Neural cell (in vitro differentiated cells): ENCODE data around the gene NEU2. TPM values are rescaled to one million over a fixed set of nuclear protein-coding genes. Genes with fewer than 3 reads are reported as not detected.

Source experiments
- H2AFZ ChIP-seq: fragments of 200-600, 300-800 bp; sonication (generic), shearing (Covaris generic); 2 replicates; pipeline ENCODE4 v1.6.0; 2014; ENCODE audit warnings: low read depth, mild to moderate bottlenecking, antibody characterized with exemption, low read length, moderate library complexity
- H3F3A ChIP-seq: fragments of 200-600 bp; shearing (Covaris generic); 2 replicates; pipeline ENCODE4 v1.6.1; 2016; ENCODE audit warnings: mild to moderate bottlenecking, moderate library complexity, mixed read lengths, antibody characterized with exemption, low read length; ENCODE audit not compliant: insufficient read depth, poor library complexity, severe bottlenecking
- H3K27ac ChIP-seq: fragments of 200-600, 300-800 bp; sonication (generic), shearing (Covaris generic); 2 replicates; pipeline ENCODE4 v1.5.1; 2014; ENCODE audit warnings: mild to moderate bottlenecking, low read length, moderate library complexity
- H3K27me3 ChIP-seq: fragments of 300-800, 200-600 bp; sonication (generic), shearing (Covaris generic); 2 replicates; pipeline ENCODE4 v1.6.0; 2014; ENCODE audit warnings: mild to moderate bottlenecking, low read depth, low read length, moderate library complexity; ENCODE audit not compliant: insufficient read depth
- H3K36me3 ChIP-seq: fragments of 300-800, 200-600 bp; sonication (generic), shearing (Covaris generic); 2 replicates; pipeline ENCODE4 v1.5.1; 2014; ENCODE audit warnings: mild to moderate bottlenecking, antibody characterized with exemption, low read length, moderate library complexity; ENCODE audit not compliant: insufficient read depth
- H3K4me2 ChIP-seq: fragments of 300-800, 200-600 bp; sonication (generic), shearing (Covaris generic); 2 replicates; pipeline ENCODE4 v1.6.0; 2014; ENCODE audit warnings: mild to moderate bottlenecking, low read length
- H3K4me3 ChIP-seq: fragments of 300-800, 200-600 bp; sonication (generic), shearing (Covaris generic); 2 replicates; pipeline ENCODE4 v1.5.1; 2014; ENCODE audit warnings: mild to moderate bottlenecking, low read length, moderate library complexity
- H3K79me2 ChIP-seq: fragments of 200-600 bp; shearing (Covaris generic); replicated peaks from 2 replicates; pipeline ENCODE4 v1.6.0; 2014; ENCODE audit warnings: mild to moderate bottlenecking, low read length, moderate library complexity; ENCODE audit not compliant: insufficient read depth
- H3K9ac ChIP-seq: fragments of 300-800, 200-600 bp; sonication (generic), shearing (Covaris generic); 2 replicates; pipeline ENCODE4 v1.6.1; 2016; ENCODE audit warnings: mild to moderate bottlenecking, low read length, mixed read lengths
- H3K9me2 ChIP-seq: fragments of 200-600 bp; shearing (Covaris generic); 2 replicates; pipeline ENCODE4 v1.6.1; 2016; ENCODE audit warnings: mild to moderate bottlenecking, low read length, mixed read lengths; ENCODE audit not compliant: insufficient read depth
- H3K9me3 ChIP-seq: fragments of 200-600, 300-800 bp; sonication (generic), shearing (Covaris generic); 2 replicates; pipeline ENCODE4 v1.6.1; 2016; ENCODE audit warnings: mild to moderate bottlenecking, mixed run types, low read length, moderate library complexity, mixed read lengths
- H4K20me1 ChIP-seq: fragments of 200-600 bp; shearing (Covaris generic); 2 replicates; pipeline ENCODE4 v1.6.1; 2016; ENCODE audit warnings: mild to moderate bottlenecking, mixed run types; ENCODE audit not compliant: insufficient read depth
- CTCF ChIP-seq: fragments of 450-650 bp; IDR thresholded peaks from 2 replicates; pipeline ENCODE4 v1.5.1; 2014; ENCODE audit warnings: antibody characterized with exemption, mild to moderate bottlenecking, moderate library complexity; ENCODE audit not compliant: poor library complexity, severe bottlenecking
- EP300 ChIP-seq: fragments of 450-650 bp; conservative IDR thresholded peaks from 2 replicates; pipeline ENCODE4 v1.6.1; 2014; ENCODE audit warnings: antibody characterized with exemption, mild to moderate bottlenecking, moderate library complexity; ENCODE audit not compliant: poor library complexity, severe bottlenecking
- EZH2 ChIP-seq: fragments of 200-600, 300-800 bp; shearing (Covaris generic), sonication (generic); IDR thresholded peaks from 2 replicates; pipeline ENCODE4 v1.6.1; 2014; ENCODE audit warnings: antibody characterized with exemption, low read length, borderline replicate concordance, mild to moderate bottlenecking; ENCODE audit not compliant: insufficient read depth, poor library complexity, severe bottlenecking
- MXI1 ChIP-seq: fragments of 450-650 bp; conservative IDR thresholded peaks from 2 replicates; pipeline ENCODE4 v1.6.1; 2014; ENCODE audit warnings: antibody characterized with exemption, mild to moderate bottlenecking; ENCODE audit not compliant: poor library complexity, severe bottlenecking
- POLR2AphosphoS5 ChIP-seq: IDR thresholded peaks from 2 replicates; pipeline ENCODE4 v1.6.1; 2012
- RAD21 ChIP-seq: fragments of 450-650 bp; conservative IDR thresholded peaks from 2 replicates; pipeline ENCODE4 v1.6.1; 2014; ENCODE audit warnings: antibody characterized with exemption, mild to moderate bottlenecking, moderate library complexity
- REST ChIP-seq: IDR thresholded peaks from 2 replicates; pipeline ENCODE4 v1.6.1; 2012; ENCODE audit warnings: borderline replicate concordance
- SMC3 ChIP-seq: fragments of 450-650 bp; conservative IDR thresholded peaks from 2 replicates; pipeline ENCODE4 v1.6.1; 2014; ENCODE audit warnings: antibody characterized with exemption, mild to moderate bottlenecking, moderate library complexity; ENCODE audit not compliant: poor library complexity
- TAF1 ChIP-seq: IDR thresholded peaks from 2 replicates; pipeline ENCODE4 v1.6.1; 2012; ENCODE audit warnings: low read depth
- polyA minus RNA-seq: library from RNA; depleted of rRNA, polyadenylated mRNA; stranded (reverse); fragments of >200 nt; gene quantifications from 2 replicates; pipeline ENCODE4 v1.2.3, GENCODE V29; 2014
- polyA plus RNA-seq: library from polyadenylated mRNA; depleted of rRNA; stranded (reverse); fragments of >200 nt; gene quantifications from 2 replicates; pipeline ENCODE4 v1.2.3, GENCODE V29; 2014

NEU2 gene
- not detected in 2 replicates for polyA plus RNA-seq
- not detected in 2 replicates for polyA minus RNA-seq

- H3K79me2 ChIP-seq: no peaks in the 10 kb centered on the region
- no peak within 1 kb of the TSS for H3K4me3 ChIP-seq
- H3K27ac ChIP-seq: no peak within 1 kb of the TSS
- H3K36me3 ChIP-seq: no peaks in the 10 kb centered on the region
- no peak within 1 kb of the TSS for H3K4me2 ChIP-seq
- H2AFZ ChIP-seq: no peak within 1 kb of the TSS
- no peaks in the 10 kb centered on the region for H3F3A ChIP-seq
- H3K9me3 ChIP-seq: no peaks in the 10 kb centered on the region
- no peaks in the 10 kb centered on the region for H3K9me2 ChIP-seq
- H4K20me1 ChIP-seq: no peaks in the 10 kb centered on the region
- no peak within 1 kb of the TSS for H3K9ac ChIP-seq
- H3K27me3 ChIP-seq: no peaks in the 10 kb centered on the region
- no peak for TF ChIP-seq EP300
- no peak for TF ChIP-seq EZH2
- no peak for TF ChIP-seq POLR2AphosphoS5
- TF ChIP-seq RAD21: no peak
- TF ChIP-seq TAF1: no peak
- no peak for TF ChIP-seq MXI1
- no peak for TF ChIP-seq REST
- no peak for TF ChIP-seq CTCF
- no peak for TF ChIP-seq SMC3
Observed at GRCh38 chr2:233032551-233033320, at the start of gene NEU2. Gene NEU2, plus strand, starts transcription at chr2:233032672. Its CDS starts 0 bp downstream, at chr2:233032672.

GRCh38 chr2:232982926-232983668 lies 49.4 kb upstream of the NEU2 start:
- no peak overlapping the region for H3K27ac ChIP-seq
- no peak overlapping the region for H3K9ac ChIP-seq
- H3K4me2 ChIP-seq: no peak overlapping the region
- H3K27me3 ChIP-seq: no peaks in the 10 kb centered on the region
- no peaks in the 10 kb centered on the region for H4K20me1 ChIP-seq
- H2AFZ ChIP-seq: no peak overlapping the region
- H3K4me3 ChIP-seq: no peak overlapping the region
- no peaks in the 10 kb centered on the region for H3K36me3 ChIP-seq
- TF ChIP-seq EZH2 (no peak), SMC3 (no peak), EP300 (no peak), POLR2AphosphoS5 (no peak), REST (no peak), CTCF (no peak), TAF1 (no peak), RAD21 (no peak), MXI1 (no peak)
- no peaks in the 10 kb centered on the region for H3F3A ChIP-seq
- no peaks in the 10 kb centered on the region for H3K9me2 ChIP-seq
- no peaks in the 10 kb centered on the region for H3K79me2 ChIP-seq
- no peaks in the 10 kb centered on the region for H3K9me3 ChIP-seq
